Measurements from ENCODE around the gene RRP9. TPM values are rescaled to one million over a fixed set of nuclear protein-coding genes. Genes with fewer than 3 reads are reported as not detected.

Gene RRP9
- total RNA-seq, 4 donors from 2014 or later, result 14.9 to 32.9 (median 21.3) TPM

- Histone ChIP-seq H3K4me3 (peak within 1 kb of the TSS; percentile 53 to 76 (median 60)), H3K27me3 (no peaks in the 10 kb centered on the region), H3K9me3 (no peaks in the 10 kb centered on the region), H3K27ac (peak within 1 kb of the TSS; percentile 81 to 96 (median 93)), H3K36me3 (peaks cover 0 to 35% (median 0%) of the 10 kb centered on the region in 3 donors), H3K4me1 (peaks cover 0 to 42% (median 20%) of the 10 kb centered on the region in 4 donors)
- TF ChIP-seq EP300 (IDR thresholded peaks at IDR 0.05), result peak in 1 of 2 donors; percentile 71
- peak in 1 of 5 experiments; percentile 8 for TF ChIP-seq CTCF (IDR thresholded peaks at IDR 0.05)
- peak in 1 of 2 donors; percentile 68 for TF ChIP-seq POLR2A (IDR thresholded peaks at IDR 0.05)
- 1 to 4% methylated on average over 9 to 54 of the region's 68 CpGs for WGBS, 2 donors
- DNase-seq (ENCODE audit: low spot score in 2 of 2), result peak; percentile 67 to 68
Observed at GRCh38 chr3:51982838-51983577, 41.3 kb upstream of the RRP9 start, which contains the start of gene ACY1. TSS of gene ACY1 (plus strand) at chr3:51983535. CDS start at chr3:51984065, 530 bp downstream.

- 7 to 13% methylated on average over 4 of the region's 4 CpGs for WGBS, 2 donors
- peak overlapping the region; percentile 81 to 96 (median 93) for H3K27ac ChIP-seq
- no peaks in the 10 kb centered on the region for H3K27me3 ChIP-seq
Observed at GRCh38 chr3:51982352-51982837, 40.7 kb upstream of the RRP9 start.

GRCh38 chr3:51980253-51980652 is 38.5 kb upstream of the RRP9 start:
- Histone ChIP-seq H3K4me1 (peaks cover 0 to 59% (median 30%) of the 10 kb centered on the region in 4 donors), H3K27me3 (no peaks in the 10 kb centered on the region), H3K27ac (no peak overlapping the region), H3K9me3 (no peaks in the 10 kb centered on the region), H3K36me3 (peaks cover 0 to 13% (median 0%) of the 10 kb centered on the region in 3 donors), H3K4me3 (no peak overlapping the region)
- TF ChIP-seq CTCF (IDR thresholded peaks at IDR 0.05) (no peak), POLR2A (IDR thresholded peaks at IDR 0.05) (no peak), EP300 (IDR thresholded peaks at IDR 0.05) (no peak)
- no peak for DNase-seq (ENCODE audit: low spot score in 2 of 2)
- WGBS, 2 donors, result 96% methylated on average over 10 of the region's 10 CpGs; no CpG with 5 or more reads in 1 of the 2 donors

More at GRCh38 chr3:51982352-51982837, 40.7 kb upstream of the RRP9 start:
- TF ChIP-seq EP300 (IDR thresholded peaks at IDR 0.05) (no peak), CTCF (IDR thresholded peaks at IDR 0.05) (peak in 1 of 5 experiments; percentile 43), POLR2A (IDR thresholded peaks at IDR 0.05) (no peak)
- peak overlapping the region; percentile 53 to 76 (median 60) for H3K4me3 ChIP-seq
- H3K36me3 ChIP-seq, result peaks cover 0 to 32% (median 0%) of the 10 kb centered on the region in 3 donors
- peaks cover 0 to 42% (median 20%) of the 10 kb centered on the region in 4 donors for H3K4me1 ChIP-seq
- H3K9me3 ChIP-seq, result no peaks in the 10 kb centered on the region
- no peak for DNase-seq (ENCODE audit: low spot score in 2 of 2)

GRCh38 chr3:51978143-51978502 is 36.4 kb upstream of the RRP9 start:
- DNase-seq (ENCODE audit: low spot score in 2 of 2), result no peak
- no peak overlapping the region for H3K27ac ChIP-seq

More at GRCh38 chr3:51978143-51978502, 36.4 kb upstream of the RRP9 start:
- no peak overlapping the region for H3K4me3 ChIP-seq
- H3K27me3 ChIP-seq, result no peaks in the 10 kb centered on the region
- peaks cover 0 to 54% (median 36%) of the 10 kb centered on the region in 4 donors for H3K4me1 ChIP-seq
- TF ChIP-seq POLR2A (IDR thresholded peaks at IDR 0.05) (no peak), EP300 (IDR thresholded peaks at IDR 0.05) (no peak), CTCF (IDR thresholded peaks at IDR 0.05) (no peak)
- H3K36me3 ChIP-seq, result peaks cover 0 to 10% (median 0%) of the 10 kb centered on the region in 3 donors
- WGBS, 2 donors, result 74 to 77% methylated on average over 4 of the region's 4 CpGs
- no peaks in the 10 kb centered on the region for H3K9me3 ChIP-seq
